NCI-H1417 treated with DMSO at 0.1 percent for 48 hours (cell line): ENCODE results near the gene BRME1.

Source experiments
- DNase-seq: peaks from one replicate; lab custom pipeline; 2025; lab: John Stamatoyannopoulos, UW

BRME1 gene

GRCh38 chr19:13887018-13887436 lies 18.9 kb downstream of the BRME1 start:
- DNase-seq = no peak

- DNase-seq = no peak
Observed at GRCh38 chr19:13885826-13886365, 20.0 kb downstream of the BRME1 start.

GRCh38 chr19:13884726-13885591 lies 21.0 kb downstream of the BRME1 start:
- peak; percentile 61 for DNase-seq

GRCh38 chr19:13883516-13884064 lies 22.3 kb downstream of the BRME1 start:
- no peak for DNase-seq

GRCh38 chr19:13882836-13883235 lies 23.1 kb downstream of the BRME1 start:
- DNase-seq = no peak

- DNase-seq = no peak
Observed at GRCh38 chr19:13882419-13882795, 23.5 kb downstream of the BRME1 start.

- DNase-seq = no peak
Observed at GRCh38 chr19:13881692-13882418, 24.1 kb downstream of the BRME1 start.

GRCh38 chr19:13881251-13881691 lies 24.6 kb downstream of the BRME1 start:
- DNase-seq = no peak

GRCh38 chr19:13880059-13881043 lies 25.6 kb downstream of the BRME1 start:
- DNase-seq = peak; percentile 72

- DNase-seq = no peak
Observed at GRCh38 chr19:13877303-13877702, 28.6 kb downstream of the BRME1 start.

GRCh38 chr19:13876834-13877233 lies 29.1 kb downstream of the BRME1 start, which contains the start of gene NANOS3:
Gene NANOS3 (plus strand): TSS chr19:13877134. CDS start chr19:13877249, 115 bp downstream.
- DNase-seq = no peak

- DNase-seq = no peak
Observed at GRCh38 chr19:13875824-13876223, 30.1 kb downstream of the BRME1 start.

- no peak for DNase-seq
Observed at GRCh38 chr19:13873834-13874515, 31.9 kb downstream of the BRME1 start.

- DNase-seq = no peak
Observed at GRCh38 chr19:13872695-13873389, 33.1 kb downstream of the BRME1 start.

GRCh38 chr19:13872339-13872694 lies 33.6 kb downstream of the BRME1 start:
- DNase-seq = no peak

- no peak for DNase-seq
Observed at GRCh38 chr19:13870873-13871272, 35.0 kb downstream of the BRME1 start.

GRCh38 chr19:13869281-13869680 lies 36.6 kb downstream of the BRME1 start:
- DNase-seq = no peak

- DNase-seq = no peak
Observed at GRCh38 chr19:13868663-13869062, 37.3 kb downstream of the BRME1 start.

GRCh38 chr19:13866463-13867046 lies 39.4 kb downstream of the BRME1 start:
- DNase-seq = no peak
